PC-3 (cell line): Measurements from ENCODE around the gene NUMA1.

Experiments
- EZH2 ChIP-seq: fragments of 300-600 bp; sonication (generic); IDR thresholded peaks from one replicate; pipeline ENCODE4 v1.6.1; 2017; ENCODE audit warnings: antibody characterized with exemption, mild to moderate bottlenecking, low read length; ENCODE audit not compliant: unreplicated experiment
- EZH2phosphoT487 ChIP-seq: fragments of 300-600 bp; sonication (generic); IDR thresholded peaks from 2 replicates; pipeline ENCODE4 v1.6.1; 2018; ENCODE audit warnings: mild to moderate bottlenecking, antibody characterized with exemption, low read length, borderline replicate concordance
- TF ChIP-seq, protein P1 (sequence below): fragments of 300-600 bp; sonication (generic); conservative IDR thresholded peaks from 2 replicates; pipeline ENCODE4 v1.5.1; 2017; ENCODE audit warnings: antibody characterized with exemption, low read depth, mild to moderate bottlenecking, low read length

GRCh38 chr11:71992136-71992730 lies 88.1 kb downstream of the NUMA1 start:
- TF ChIP-seq, protein P1, sequence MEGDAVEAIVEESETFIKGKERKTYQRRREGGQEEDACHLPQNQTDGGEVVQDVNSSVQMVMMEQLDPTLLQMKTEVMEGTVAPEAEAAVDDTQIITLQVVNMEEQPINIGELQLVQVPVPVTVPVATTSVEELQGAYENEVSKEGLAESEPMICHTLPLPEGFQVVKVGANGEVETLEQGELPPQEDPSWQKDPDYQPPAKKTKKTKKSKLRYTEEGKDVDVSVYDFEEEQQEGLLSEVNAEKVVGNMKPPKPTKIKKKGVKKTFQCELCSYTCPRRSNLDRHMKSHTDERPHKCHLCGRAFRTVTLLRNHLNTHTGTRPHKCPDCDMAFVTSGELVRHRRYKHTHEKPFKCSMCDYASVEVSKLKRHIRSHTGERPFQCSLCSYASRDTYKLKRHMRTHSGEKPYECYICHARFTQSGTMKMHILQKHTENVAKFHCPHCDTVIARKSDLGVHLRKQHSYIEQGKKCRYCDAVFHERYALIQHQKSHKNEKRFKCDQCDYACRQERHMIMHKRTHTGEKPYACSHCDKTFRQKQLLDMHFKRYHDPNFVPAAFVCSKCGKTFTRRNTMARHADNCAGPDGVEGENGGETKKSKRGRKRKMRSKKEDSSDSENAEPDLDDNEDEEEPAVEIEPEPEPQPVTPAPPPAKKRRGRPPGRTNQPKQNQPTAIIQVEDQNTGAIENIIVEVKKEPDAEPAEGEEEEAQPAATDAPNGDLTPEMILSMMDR = no peak
- TF ChIP-seq EZH2phosphoT487 (no peak), EZH2 (no peak)
